DMS114 treated with DMSO at 0.1 percent for 48 hours (cell line): Measurements from ENCODE around the gene NUDT7.
A peak's percentile ranks its signal among the peaks of the same experiment; 100 is the strongest.

ENCODE experiments used
- DNase-seq: peaks from one replicate; lab custom pipeline; 2025; ENCODE audit not compliant: unreplicated experiment; lab: John Stamatoyannopoulos, UW

The NUDT7 gene

DNA sequence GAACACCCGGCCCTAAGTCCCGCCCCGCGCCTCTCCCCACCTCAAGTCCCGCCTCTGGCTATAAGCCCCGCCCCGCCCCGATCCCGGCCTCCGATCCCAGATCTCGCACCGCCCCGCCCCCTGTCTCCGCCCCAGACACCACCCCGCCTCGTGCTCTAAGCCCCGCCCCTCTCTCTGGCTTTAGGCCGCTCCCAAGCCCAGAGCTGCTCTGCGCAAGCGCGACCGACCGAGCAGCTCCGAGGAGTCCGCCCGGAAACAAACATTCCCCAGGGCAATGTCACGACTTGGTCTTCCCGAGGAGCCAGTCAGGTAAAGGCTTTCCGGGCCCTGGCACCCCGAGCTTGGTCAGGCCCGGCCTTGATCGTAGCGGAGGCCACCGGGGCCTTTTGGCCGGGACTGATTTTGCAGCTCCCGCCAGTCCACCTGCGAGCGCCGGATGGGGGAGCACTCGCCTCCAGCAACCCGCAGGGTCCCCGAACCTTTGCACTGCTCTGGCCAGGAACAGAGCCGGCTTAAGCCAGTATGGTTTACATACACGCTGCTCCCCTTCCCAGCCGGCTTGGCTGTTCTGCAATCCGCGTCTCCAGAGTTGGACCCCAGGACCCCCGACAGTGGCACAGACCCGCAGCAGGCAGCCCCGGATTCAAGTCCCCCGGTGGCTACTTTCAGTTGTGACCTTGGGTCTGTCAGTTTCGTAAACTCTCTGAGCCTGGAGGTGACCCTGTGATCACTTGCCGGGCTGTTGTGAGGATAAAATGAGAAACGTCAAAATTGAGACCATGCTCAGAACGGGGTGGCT is at the start of gene NUDT7:
TSS of gene NUDT7 (plus strand) at position 206 of the 799 bp plus-strand sequence. CDS start at position 275, 69 bp downstream.
- peak; percentile 94 for DNase-seq

DNA sequence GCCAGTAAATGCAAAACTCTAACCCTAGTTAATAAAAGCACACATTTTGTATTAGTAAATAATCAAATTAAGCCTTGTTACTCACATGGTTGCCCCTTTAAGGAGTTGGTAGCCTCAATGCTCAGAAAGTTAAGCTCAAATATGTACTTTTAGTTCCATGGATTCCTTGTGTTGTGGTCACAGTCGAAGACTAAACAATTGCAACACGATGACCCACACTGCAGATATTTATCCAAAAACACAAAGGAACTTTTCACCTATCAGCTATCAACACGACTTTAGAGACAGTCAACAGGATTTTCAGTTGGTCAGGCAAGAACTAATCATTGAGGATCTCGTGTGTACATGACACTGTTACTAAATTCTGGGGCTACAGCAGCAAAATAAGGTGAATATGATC is 47.4 kb upstream of the NUDT7 start:
- DNase-seq: no peak

DNA sequence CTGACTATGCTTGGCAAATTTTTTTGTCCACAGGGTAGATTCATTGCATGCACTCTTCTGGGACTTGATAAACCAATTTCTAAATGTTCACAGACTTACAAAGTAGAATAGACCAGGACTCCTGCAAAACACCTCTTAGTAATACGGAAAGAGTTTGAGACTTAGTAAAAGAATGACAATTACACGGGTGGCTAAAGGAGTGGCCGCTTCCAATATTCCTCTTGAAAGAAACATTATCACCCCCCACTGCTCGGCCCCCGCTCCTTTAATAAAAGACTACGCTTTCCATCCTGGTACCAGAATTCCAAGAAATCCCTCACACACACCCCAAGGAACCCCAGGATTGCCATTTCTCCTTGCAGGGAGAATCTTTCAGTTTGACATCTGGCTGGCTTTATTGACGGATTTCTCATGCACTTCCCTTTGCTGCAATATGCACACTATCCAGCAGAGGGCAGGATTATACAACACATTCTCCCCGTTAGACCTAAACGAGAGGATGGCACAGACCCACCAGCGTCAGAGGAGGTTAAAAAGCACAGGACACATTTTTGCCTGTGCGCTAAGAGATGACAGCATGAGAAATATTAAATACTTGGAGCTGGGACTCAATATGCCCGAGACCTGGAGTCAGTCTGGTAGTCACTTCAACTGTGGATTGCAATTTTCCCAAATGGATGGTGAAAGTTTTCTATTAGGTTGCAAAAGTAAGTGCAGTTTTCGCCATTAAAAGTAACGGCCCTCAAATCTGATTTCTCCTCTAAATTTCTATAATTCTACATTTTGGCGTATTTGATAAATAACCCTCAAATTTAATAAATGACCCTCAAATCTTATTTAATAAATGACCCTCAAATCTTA is 46.6 kb upstream of the NUDT7 start:
- peak; percentile 81 for DNase-seq

DNA sequence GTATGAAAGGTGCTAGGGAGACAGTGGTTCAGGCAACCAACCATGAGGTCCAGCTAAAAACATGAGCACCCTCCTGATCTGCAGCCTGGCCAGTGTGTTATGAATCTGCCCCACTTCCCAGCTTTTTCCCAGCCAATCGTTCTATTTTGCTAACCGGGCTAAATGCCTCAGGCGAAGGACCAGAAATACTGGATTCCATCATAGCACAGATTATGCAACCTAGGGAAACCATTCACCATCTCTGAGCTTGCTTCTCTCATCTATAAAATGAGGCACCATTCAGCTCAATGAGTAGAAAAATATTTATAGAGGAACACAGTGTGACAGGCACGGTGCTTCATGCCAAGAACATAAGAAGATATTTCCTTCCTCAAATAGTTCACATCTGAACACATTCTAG is 45.2 kb upstream of the NUDT7 start:
- DNase-seq: no peak

DNA sequence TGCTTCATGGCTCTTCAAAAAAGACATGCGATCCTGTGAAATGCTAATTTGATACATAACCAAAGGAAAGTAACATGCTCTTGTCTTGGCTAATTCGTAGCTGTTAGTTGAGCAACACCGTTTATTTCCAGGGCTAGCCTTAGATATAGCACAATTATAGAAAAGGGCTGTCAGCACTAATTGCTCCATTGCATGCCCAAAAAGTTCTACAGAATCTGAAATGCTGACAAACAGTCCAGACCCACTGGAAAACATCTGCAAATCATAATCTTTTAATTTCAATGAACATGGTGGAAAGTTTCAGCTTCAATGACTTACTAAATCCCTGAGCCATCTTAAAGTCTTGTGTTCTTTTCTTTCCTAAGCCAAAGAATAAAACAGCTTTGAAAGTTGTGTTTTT is 42.9 kb upstream of the NUDT7 start:
- DNase-seq: no peak

DNA sequence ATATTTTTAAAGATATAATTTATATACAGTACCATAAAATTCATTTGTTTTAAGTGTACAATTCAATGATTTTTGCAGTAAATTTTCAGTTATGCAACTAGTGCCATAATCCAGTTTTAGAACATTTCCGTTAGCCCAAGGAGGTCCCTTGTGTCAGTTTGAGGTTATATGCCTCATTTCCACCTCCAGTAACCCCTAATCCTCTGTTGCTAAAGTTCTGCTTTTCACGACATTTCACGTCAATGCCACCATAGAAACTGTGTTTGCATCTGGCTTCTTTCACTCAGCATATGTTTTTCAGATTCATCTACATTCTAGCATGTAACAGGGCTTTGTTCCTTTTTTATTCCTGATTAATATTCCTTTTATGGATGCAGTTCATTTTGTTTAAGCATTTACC is 42.4 kb upstream of the NUDT7 start:
- DNase-seq: no peak

DNA sequence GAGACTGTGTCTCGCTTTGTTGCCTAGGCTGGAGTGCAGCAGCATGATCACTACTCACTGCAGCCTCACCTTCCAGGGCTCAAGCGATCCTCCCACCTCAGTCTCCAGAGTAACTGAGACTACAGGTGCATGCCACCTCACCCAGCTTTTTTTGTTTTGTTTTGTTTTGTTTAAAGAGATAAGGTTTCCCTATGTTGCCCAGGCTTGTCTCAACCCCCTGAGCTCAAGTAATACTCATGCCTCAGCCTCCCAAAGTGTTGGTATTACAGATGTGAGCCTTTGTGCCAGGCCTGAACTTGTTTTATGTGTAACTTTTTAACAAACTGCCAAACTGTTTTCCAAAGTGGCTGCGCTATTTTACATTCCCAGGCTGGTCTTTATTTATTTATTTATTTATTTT is 41.8 kb upstream of the NUDT7 start:
- DNase-seq: no peak

DNA sequence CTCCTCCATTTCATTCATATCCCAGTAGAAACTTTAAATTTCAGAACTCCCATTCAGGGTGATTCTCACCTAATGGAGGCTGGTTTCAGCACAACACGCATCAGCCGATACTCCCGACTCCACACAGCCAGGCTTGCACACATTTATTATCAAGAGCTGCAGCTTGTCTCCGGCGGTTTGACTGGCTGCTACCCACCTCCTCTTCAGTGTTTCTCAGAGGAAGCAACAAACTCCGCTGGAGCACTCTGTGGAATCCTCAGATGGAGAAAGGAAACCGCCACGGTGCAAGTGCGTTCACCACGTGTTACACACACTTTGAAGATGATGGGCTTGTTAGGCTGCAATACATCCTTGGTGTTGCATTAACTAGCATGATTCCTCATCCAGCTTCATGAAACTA is 39.7 kb upstream of the NUDT7 start:
- no peak for DNase-seq

DNA sequence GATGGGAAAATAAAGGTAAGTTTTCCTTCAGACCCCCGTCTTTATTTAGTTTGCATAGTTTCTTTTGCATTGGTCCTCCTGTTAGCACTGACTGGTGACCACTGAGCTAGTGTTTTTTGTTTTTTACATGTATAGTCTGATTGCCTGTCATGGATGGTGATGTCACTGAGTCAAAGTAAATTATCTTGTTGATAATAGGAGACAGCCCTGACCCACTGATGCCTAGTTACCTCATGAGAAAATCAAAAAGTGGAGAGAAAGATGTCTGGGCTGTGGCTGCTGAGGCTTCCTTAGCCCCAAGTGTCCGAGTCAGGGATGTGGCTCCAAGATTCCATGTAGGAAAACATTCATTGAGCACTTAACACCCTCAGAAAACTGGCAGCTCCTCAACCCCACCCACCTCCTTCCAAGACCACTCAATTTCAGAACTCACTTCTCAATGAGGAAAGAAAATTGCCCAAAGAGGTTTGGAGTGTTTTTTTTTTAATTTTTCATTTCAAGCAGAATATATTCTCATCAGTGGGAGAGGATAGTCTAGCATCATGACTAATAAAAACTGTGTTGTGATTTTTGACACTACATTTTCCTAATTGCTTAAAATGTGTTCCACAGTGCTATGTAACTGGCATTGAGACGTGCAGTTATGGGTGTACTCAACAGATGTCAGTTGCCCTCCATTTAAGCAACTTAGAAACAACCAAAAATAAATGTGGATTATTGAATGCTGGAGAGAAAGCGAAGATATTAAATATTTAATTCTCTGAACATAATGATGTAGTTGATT is 38.7 kb upstream of the NUDT7 start:
- no peak for DNase-seq

DNA sequence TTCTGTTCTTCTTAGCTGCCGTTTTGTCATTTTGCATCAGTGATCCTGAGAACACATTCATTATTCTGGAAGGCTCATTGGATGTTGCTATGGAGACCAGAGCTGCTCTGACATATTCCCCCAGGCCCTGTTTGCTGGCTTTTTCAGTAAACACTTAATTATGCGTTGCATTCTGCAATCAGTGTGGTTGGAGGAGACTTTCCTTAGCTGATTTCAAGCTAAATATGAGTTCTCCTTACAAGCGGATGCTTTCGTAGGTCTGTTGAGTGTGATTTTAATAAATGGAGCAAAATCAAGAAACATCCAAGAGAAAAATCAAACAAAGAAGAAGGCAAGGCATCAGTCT is 38.2 kb upstream of the NUDT7 start:
- DNase-seq: no peak

DNA sequence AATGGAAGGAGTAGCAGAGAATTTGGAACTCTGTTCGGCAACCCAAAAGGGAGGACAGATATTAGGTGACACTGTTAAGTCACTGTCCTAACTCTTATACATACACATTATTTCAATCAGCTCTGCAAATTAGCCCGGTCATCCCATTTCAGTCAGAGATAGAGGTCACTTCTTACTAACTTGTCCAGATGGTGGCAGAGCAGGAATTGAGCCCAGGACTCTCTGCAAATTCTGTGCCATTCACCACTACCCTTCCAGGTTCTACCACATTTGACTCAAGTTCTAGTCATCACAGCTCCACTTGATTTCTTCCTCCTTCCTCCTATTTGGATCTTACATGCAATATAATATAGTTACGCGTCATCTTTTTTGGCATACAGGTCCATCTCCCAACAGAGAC is 35.9 kb upstream of the NUDT7 start:
- DNase-seq: no peak

DNA sequence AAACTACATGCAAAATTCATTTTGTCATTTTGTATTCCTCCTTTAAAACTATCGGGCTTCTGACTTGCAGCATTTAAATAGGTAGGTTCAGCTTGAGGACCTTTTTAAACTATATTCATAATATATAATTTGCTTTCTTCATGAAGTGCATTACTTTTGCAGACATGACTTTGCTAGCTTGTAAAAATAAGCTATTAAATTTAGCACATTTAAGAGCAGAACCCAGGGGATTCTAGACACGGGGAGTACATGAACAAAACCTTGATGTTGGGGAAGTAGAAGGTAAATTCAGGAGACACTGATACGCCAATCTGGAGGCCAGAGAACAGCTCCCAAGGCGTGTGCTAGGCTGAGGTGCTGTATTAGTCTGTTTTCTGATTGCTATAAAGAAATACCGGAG is 32.3 kb upstream of the NUDT7 start:
- DNase-seq: no peak

DNA sequence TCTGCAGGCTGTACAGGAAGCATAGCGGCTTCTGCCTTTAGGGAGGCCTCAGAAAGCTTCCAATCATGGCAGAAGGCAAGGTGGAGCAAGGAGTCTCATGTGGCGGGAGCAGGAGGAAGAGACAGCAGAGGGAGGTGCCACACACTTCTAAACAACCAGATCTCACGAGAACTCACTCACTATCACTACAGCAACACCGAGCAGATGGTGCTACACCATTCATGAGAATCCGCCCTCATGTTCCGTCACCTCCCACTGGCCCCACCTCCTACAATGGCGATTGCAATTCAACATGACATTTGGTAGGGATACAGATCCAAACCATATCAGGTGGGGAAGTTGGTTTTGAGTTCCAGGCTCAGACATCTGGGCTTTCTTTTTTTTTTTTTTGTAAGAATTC is 31.9 kb upstream of the NUDT7 start:
- no peak for DNase-seq

DNA sequence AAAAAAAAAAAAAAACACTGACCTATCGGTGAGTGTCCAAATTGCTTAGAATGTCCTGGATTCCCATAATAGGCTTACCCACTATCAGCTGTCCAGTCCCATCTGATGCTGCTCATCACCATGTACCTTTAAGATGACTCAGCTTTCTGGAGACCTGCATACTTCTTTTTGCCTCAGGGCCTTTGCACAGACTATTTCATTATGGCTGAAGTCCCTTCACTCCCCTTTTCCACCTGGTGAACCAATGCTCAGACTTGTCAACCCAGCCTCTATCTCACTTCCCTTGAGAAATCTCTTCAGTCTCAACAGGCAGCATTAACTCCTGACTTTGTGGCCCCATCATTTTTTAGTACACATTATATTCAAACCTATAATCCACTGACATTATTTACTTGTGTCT is 29.7 kb upstream of the NUDT7 start:
- no peak for DNase-seq

DNA sequence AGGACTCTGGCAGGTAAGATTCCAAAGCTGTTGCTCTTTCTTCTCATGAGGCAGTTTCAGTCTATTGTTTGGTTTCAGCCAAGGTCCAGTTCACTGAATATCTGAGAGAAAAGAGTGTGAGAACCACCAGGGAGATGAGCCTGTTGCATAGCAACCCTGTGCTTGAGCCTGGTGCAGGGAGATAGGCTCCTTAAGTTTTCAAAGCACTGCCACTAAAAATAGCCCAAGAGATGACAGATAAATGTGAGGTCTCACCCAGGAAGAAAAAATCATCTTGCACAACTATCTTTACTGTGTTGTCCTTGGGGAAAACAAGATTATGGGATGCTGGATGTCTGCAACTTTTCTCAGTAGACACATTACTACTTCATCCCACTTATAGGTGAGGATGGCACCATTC is 26.2 kb upstream of the NUDT7 start:
- DNase-seq: no peak

DNA sequence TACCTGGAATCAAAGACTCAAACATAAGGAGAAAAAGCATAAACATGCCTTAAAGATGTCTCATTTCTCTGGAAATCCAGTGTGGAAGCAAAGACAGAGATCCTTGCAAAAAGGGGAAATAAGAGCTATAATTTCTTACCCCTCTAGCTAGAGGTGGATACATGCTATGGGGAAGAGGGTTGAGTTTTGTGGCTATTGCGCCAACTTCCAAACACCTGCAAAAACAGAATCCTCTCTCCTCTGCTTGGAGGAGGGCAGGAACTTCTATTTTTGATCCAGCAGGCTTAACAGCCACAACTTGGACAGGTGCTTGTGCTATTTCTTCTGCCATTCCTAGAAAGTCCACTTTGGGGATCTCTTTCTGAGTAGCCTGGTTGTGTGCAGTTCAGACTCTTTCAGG is 21.5 kb upstream of the NUDT7 start:
- no peak for DNase-seq

DNA sequence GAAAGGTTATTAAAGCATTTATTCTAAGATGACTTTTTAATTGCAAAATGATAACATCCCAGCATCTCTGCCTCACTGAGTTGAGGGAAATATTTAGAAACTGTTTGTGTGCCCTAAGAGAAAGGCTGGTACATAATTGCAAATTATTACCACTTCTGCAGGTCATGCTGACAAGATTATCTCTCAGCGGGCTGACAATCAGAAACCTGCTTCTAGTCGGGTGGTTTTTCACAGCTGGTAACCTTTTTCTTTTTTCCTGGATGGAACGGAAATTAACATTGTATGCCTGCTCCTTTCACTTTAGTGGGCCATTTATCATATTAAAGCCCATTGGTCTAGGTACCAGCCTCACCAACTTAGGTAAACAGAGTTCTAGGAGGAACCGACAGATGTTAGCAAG is 17.0 kb upstream of the NUDT7 start:
- DNase-seq: no peak

DNA sequence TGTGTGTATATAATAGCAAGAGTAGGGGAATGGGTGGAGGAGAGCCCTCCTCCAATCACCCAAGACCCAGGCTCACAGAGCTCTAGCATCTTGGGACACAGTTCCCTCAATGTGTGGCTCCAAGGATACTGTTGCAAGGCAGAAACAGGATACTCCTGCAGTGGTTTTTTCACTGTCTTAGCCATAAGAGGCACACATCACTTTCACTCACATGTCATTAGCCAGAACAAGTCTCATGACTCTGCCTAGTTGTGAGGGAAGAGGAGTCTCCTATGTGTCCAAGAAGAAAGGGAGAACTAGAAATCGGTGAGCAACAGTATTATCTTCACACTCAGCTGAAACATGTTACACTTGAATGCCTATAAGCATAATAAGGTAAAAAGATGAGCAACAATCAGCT is 11.1 kb upstream of the NUDT7 start:
- DNase-seq: no peak

DNA sequence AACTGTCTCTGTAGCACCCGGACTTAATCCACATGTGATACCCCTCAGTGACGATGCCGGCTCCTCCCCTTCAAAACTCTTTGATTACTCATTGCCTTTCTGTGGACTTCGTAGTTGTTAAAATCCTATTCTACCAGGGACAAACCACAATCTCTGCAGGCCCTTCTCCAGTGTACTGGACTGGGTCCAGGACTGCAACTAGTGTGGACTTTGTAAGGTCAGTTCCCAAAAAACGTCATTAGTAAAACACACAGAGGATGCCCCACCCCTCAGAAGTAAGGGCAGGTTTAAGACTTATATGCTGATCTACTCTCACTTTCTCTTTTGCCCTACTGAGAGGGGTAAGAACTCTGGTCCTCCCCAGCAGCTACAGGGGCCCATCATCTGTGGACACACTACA is 10.5 kb upstream of the NUDT7 start:
- DNase-seq: no peak

DNA sequence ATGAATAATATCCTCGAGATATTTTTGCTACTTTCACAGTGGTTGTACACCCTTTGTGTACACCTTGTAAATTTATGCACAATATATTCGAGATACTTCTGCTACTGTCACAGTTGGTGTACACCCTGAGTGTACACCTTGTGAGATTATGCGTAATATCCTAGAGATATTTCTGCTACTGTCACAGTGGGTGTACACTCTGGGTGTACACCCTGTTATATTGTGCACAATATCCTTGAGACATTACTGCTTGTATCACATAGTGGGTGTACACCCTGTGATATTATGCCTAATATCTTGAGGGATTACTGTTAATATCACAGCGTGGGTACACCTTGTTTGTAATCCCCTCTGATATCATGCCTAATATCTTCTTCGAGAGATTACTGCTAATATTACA is 7.2 kb upstream of the NUDT7 start:
- DNase-seq: no peak

DNA sequence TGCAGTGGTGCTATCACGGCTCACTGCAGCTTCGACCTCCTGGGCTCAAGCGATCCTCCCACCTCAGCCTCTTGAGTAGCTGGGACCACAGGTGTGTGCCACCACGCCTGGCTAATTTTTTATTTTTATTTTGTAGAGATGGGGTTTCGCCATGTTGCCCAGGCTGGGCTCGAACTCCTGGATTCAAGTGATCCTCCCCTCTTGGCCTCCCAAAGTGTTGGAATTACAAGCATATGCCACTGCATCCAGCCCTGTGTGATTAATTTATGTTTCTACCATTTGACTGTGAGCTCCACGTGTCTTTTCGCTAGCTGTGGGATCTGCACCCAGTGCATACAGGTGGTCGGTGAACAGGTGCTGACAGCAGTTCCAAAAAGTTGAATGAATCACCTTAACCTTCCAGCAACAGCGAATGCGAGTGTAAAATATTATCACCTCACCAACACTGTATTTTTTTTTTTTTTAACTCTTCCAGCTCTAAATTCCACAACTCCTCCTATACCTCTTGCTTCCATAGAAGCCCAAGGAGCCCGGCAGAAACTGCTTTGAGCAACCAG is 484 bp upstream of the NUDT7 start:
- DNase-seq: no peak
